Spinal cord (tissue), 10 donors: Measurements from ENCODE around the gene TXNL4B. TPM values are rescaled to one million over a fixed set of nuclear protein-coding genes. Genes with fewer than 3 reads are reported as not detected.

Experiments used
- DNase-seq, 6 donors: peaks; one replicate each; pipeline versions ENCODE4 v3.0.0 to v3.0.0-alpha.2; 2013 to 2015; ENCODE audit warnings: low spot score in 6 of 6, low read depth in 4 of 6
- H3K27ac ChIP-seq: one replicate; pipeline ENCODE4 v1.5.1; 2013; ENCODE audit warnings: low read depth, low read length, control low read depth
- H3K27me3 ChIP-seq: one replicate; pipeline ENCODE4 v1.6.1; 2013; ENCODE audit warnings: low read length; ENCODE audit not compliant: control insufficient read depth, insufficient read depth
- H3K36me3 ChIP-seq: one replicate; pipeline ENCODE4 v1.6.1; 2013; ENCODE audit warnings: low read length; ENCODE audit not compliant: control insufficient read depth, insufficient read depth
- H3K4me1 ChIP-seq: one replicate; pipeline ENCODE4 v1.6.1; 2013; ENCODE audit warnings: low read length; ENCODE audit not compliant: control insufficient read depth, insufficient read depth
- H3K4me3 ChIP-seq: one replicate; pipeline ENCODE4 v1.5.1; 2013; ENCODE audit warnings: low read depth, low read length, control low read depth
- H3K9me3 ChIP-seq: one replicate; pipeline ENCODE4 v1.6.1; 2013; ENCODE audit warnings: low read length; ENCODE audit not compliant: control insufficient read depth, insufficient read depth
- WGBS: methylation state at CpG from one replicate; pipeline ENCODE4 v1.1.5; 2013; ENCODE audit warnings: missing lambda C conversion rate; ENCODE audit not compliant: insufficient coverage; 5-methylcytosine and 5-hydroxymethylcytosine counted together
- polyA plus RNA-seq, 2 donors: library from polyadenylated mRNA; unstranded; fragments of 120-200 nt; gene quantifications; one replicate each; pipeline ENCODE4 v1.2.1, GENCODE V29; 2013; ENCODE audit not compliant: insufficient read length in 2 of 2
- total RNA-seq, 2 donors: library from RNA; depleted of rRNA in 1 of 2; stranded (reverse); fragments of 120-200 nt in 1 of 2; fragments of >200 nt in 1 of 2; gene quantifications; one replicate each; pipeline versions ENCODE4 v1.2.3 to v1.2.4, GENCODE V29; 2013 to 2014
- donor health status: healthy.

TXNL4B gene
- total and polyA plus RNA-seq, 4 donors, result 9.8 to 15.6 (median 14.1) TPM

GRCh38 chr16:72105978-72106377, 12.6 kb upstream of the TXNL4B start:
- peaks cover 99% of the 10 kb centered on the region for H3K36me3 ChIP-seq
- H3K4me3 ChIP-seq, result no peak overlapping the region
- no peak overlapping the region for H3K27ac ChIP-seq
- H3K27me3 ChIP-seq, result no peaks in the 10 kb centered on the region
- H3K9me3 ChIP-seq, result no peaks in the 10 kb centered on the region
- no peak for DNase-seq
- 98% methylated on average over 11 of the region's 12 CpGs for WGBS
- H3K4me1 ChIP-seq, result no peaks in the 10 kb centered on the region

DNA sequence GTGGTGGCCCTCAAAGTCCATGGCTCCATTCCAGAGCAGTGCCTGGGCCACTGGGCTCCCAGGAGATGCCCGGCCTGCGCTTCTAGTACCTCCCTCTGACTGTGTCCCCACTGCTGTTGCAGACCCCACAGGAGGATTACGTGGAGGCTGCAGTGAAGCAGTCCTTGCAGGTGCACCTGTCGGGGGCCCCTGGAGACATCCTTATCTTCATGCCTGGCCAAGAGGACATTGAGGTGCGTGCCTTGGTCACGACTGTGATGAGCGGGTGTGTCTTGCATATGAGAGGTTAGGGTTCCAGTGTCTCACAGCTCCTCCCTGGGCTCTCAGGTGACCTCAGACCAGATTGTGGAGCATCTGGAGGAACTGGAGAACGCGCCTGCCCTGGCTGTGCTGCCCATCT, 11.5 kb upstream of the TXNL4B start:
- no peak overlapping the region for H3K27ac ChIP-seq
- DNase-seq, result no peak
- no peaks in the 10 kb centered on the region for H3K27me3 ChIP-seq
- H3K4me1 ChIP-seq, result no peaks in the 10 kb centered on the region
- H3K9me3 ChIP-seq, result no peaks in the 10 kb centered on the region
- peaks cover 99% of the 10 kb centered on the region for H3K36me3 ChIP-seq
- WGBS, result 97% methylated on average over 8 of the region's 9 CpGs
- H3K4me3 ChIP-seq, result no peak overlapping the region

- Histone ChIP-seq H3K4me1 (no peaks in the 10 kb centered on the region), H3K27me3 (no peaks in the 10 kb centered on the region), H3K4me3 (no peak overlapping the region), H3K36me3 (peaks cover 90% of the 10 kb centered on the region), H3K27ac (no peak overlapping the region), H3K9me3 (no peaks in the 10 kb centered on the region)
- DNase-seq, result no peak
- WGBS, result 88% methylated on average over 9 of the region's 10 CpGs
Measured at GRCh38 chr16:72101195-72101594, 7.8 kb upstream of the TXNL4B start.

GRCh38 chr16:72099377-72099818, 6.0 kb upstream of the TXNL4B start:
- peak in 3 of 6 donors; percentile 22 to 78 (median 62) for DNase-seq
- 69% methylated on average over 12 of the region's 12 CpGs for WGBS
- H3K36me3 ChIP-seq, result peaks cover 78% of the 10 kb centered on the region

GRCh38 chr16:72098936-72099335, 5.5 kb upstream of the TXNL4B start:
- WGBS, result 87% methylated on average over 15 of the region's 15 CpGs
- no peaks in the 10 kb centered on the region for H3K27me3 ChIP-seq
- no peaks in the 10 kb centered on the region for H3K4me1 ChIP-seq
- H3K9me3 ChIP-seq, result no peaks in the 10 kb centered on the region
- H3K36me3 ChIP-seq, result peaks cover 73% of the 10 kb centered on the region
- no peak overlapping the region for H3K4me3 ChIP-seq
- H3K27ac ChIP-seq, result no peak overlapping the region
- DNase-seq, result no peak

More at GRCh38 chr16:72099377-72099818, 6.0 kb upstream of the TXNL4B start:
- no peak overlapping the region for H3K4me3 ChIP-seq
- H3K27ac ChIP-seq, result no peak overlapping the region
- H3K4me1 ChIP-seq, result no peaks in the 10 kb centered on the region
- H3K9me3 ChIP-seq, result no peaks in the 10 kb centered on the region
- H3K27me3 ChIP-seq, result no peaks in the 10 kb centered on the region

DNA sequence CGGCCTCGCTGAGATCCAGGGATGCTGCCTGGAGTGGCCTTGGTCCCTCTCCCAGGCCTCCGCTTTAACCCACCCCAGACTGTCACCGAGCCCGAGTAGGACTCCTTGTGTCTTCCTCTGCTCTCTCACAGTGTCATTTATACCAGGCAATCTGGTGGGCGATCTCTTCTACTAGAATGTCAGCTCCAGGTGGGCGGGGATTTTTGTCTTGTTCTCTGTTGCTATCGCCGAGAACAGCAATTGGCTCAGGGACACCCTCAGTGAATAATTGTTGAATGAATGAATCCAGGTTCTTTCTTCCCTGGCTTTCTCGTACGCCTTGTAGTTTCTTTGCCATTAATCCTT, 818 bp upstream of the TXNL4B start:
- no peaks in the 10 kb centered on the region for H3K27me3 ChIP-seq
- H3K4me3 ChIP-seq, result peak overlapping the region; percentile 98
- peak overlapping the region; percentile 90 for H3K27ac ChIP-seq
- peaks cover 5% of the 10 kb centered on the region for H3K4me1 ChIP-seq
- no peak for DNase-seq
- no peaks in the 10 kb centered on the region for H3K9me3 ChIP-seq
- H3K36me3 ChIP-seq, result peaks cover 27% of the 10 kb centered on the region
- WGBS, result 4% methylated on average over 9 of the region's 11 CpGs

GRCh38 chr16:72092832-72093447, 480 bp downstream of the TXNL4B start:
- peak overlapping the region; percentile 98 for H3K4me3 ChIP-seq
- H3K27ac ChIP-seq, result peak overlapping the region; percentile 90
- no peaks in the 10 kb centered on the region for H3K9me3 ChIP-seq
- peaks cover 5% of the 10 kb centered on the region for H3K4me1 ChIP-seq
- H3K36me3 ChIP-seq, result peaks cover 15% of the 10 kb centered on the region
- 0% methylated on average over 20 of the region's 22 CpGs for WGBS
- H3K27me3 ChIP-seq, result no peaks in the 10 kb centered on the region
- DNase-seq, result peak in 2 of 6 donors; percentile 18 to 34

- Histone ChIP-seq H3K36me3 (peaks cover 18% of the 10 kb centered on the region), H3K9me3 (no peaks in the 10 kb centered on the region), H3K27ac (no peak overlapping the region), H3K27me3 (no peaks in the 10 kb centered on the region), H3K4me1 (peaks cover 5% of the 10 kb centered on the region), H3K4me3 (no peak overlapping the region)
- WGBS, result 100% methylated on average over 1 of the region's 3 CpGs
- no peak for DNase-seq
Measured at GRCh38 chr16:72091217-72091616, 2.2 kb downstream of the TXNL4B start.

GRCh38 chr16:72085002-72085401, 8.4 kb downstream of the TXNL4B start:
- no peaks in the 10 kb centered on the region for H3K4me1 ChIP-seq
- WGBS, result 90% methylated on average over 1 of the region's 2 CpGs
- H3K4me3 ChIP-seq, result no peak overlapping the region
- no peak overlapping the region for H3K27ac ChIP-seq
- DNase-seq, result no peak
- no peaks in the 10 kb centered on the region for H3K27me3 ChIP-seq
- H3K9me3 ChIP-seq, result no peaks in the 10 kb centered on the region
- H3K36me3 ChIP-seq, result peaks cover 27% of the 10 kb centered on the region

GRCh38 chr16:72084445-72084844, 9.0 kb downstream of the TXNL4B start:
- DNase-seq, result no peak
- Histone ChIP-seq H3K4me3 (no peak overlapping the region), H3K4me1 (no peaks in the 10 kb centered on the region), H3K9me3 (no peaks in the 10 kb centered on the region), H3K27ac (no peak overlapping the region), H3K27me3 (no peaks in the 10 kb centered on the region), H3K36me3 (peaks cover 27% of the 10 kb centered on the region)
- 100% methylated on average over 9 of the region's 10 CpGs for WGBS
